ENCODE data around the gene LRRC49.

The LRRC49 gene

DNA sequence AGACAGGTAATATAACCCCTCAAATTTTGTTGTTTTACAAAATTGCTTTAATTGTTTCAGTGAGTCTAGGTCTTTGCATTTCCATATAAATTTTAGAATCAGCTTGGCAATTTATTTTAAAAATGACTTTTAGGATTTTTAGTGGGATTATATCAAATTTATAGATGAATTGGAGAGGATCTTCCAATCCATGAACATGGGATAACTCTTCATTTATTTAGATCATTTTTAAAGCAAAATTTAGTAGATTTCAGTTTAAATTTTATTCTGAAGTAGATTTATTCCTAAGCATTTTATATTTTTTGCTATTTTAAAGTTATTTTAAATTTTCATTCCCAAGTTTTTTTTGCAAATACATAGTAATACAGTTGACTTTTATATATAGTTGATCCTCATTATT lies 164.5 kb downstream of the LRRC49 start:
- TF ChIP-seq, protein P1, sequence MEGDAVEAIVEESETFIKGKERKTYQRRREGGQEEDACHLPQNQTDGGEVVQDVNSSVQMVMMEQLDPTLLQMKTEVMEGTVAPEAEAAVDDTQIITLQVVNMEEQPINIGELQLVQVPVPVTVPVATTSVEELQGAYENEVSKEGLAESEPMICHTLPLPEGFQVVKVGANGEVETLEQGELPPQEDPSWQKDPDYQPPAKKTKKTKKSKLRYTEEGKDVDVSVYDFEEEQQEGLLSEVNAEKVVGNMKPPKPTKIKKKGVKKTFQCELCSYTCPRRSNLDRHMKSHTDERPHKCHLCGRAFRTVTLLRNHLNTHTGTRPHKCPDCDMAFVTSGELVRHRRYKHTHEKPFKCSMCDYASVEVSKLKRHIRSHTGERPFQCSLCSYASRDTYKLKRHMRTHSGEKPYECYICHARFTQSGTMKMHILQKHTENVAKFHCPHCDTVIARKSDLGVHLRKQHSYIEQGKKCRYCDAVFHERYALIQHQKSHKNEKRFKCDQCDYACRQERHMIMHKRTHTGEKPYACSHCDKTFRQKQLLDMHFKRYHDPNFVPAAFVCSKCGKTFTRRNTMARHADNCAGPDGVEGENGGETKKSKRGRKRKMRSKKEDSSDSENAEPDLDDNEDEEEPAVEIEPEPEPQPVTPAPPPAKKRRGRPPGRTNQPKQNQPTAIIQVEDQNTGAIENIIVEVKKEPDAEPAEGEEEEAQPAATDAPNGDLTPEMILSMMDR (IDR thresholded peaks at IDR 0.05; ENCODE audit: borderline replicate concordance, insufficient read depth, low read depth, low read length) = no peak
- H3K4me3 ChIP-seq (ENCODE audit: low read depth, low read length) = no peak overlapping the region

DNA sequence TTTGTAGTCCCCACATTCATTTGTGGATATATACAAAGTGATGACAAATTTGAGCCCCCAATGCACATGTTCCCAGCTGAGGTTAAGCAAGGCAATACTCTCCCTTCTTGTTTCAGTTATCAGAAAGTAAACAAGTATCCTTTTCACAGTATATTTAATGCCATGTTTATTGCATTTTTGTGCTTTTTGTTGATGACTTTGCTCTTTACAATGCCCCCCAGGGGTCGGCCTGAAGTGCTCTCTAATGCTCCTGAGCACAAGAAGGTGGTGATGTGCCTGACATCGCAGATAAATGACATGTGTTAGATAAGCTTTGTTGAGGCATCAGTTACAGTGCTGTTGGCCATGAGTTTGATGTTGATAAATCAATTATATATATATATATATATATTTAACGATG lies 165.0 kb downstream of the LRRC49 start:
- no peak overlapping the region for H3K4me3 ChIP-seq (ENCODE audit: low read depth, low read length)
- TF ChIP-seq, protein P1 (IDR thresholded peaks at IDR 0.05; ENCODE audit: borderline replicate concordance, insufficient read depth, low read depth, low read length) = no peak

DNA sequence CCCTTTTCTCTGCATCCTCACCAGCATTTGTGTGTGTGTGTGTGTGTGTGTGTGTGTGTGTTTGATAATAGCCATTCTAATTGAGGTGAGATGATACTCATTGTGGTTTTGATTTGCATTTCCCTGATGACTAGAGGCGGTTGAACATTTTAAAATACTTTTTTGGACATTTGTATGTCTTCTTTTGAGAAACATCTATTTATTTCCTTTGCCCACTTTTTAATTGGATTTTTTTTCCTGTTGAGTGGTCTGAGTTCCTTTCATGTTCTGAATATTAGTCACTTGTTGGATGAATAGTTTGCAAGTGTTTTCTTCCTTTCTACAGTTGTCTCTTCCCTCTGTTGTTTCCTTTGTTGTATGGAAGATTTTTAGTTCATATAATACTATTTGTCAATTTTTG lies 168.4 kb downstream of the LRRC49 start:
- no peak overlapping the region for H3K4me3 ChIP-seq (ENCODE audit: low read depth, low read length)
- TF ChIP-seq, protein P1 (IDR thresholded peaks at IDR 0.05; ENCODE audit: borderline replicate concordance, insufficient read depth, low read depth, low read length) = no peak

DNA sequence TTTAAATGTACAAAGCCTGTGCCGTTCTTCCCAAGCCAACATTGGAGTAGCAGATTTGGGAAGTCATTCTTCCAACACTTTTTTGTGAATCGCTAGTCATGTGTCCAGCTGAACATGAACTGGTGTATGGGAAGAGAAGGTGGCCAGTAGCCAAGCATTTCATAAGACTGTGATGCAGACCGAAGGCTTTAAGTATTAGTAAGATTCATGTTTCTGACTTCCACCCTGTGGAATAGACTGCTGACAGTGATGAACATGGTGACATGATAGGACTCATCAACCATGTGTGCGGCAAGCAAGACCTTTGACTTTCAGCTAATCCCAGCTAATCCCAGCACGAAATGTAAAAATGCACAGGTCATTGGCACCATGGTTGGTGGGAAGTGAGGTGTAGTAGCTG lies 174.4 kb downstream of the LRRC49 start:
- TF ChIP-seq, protein P1 (IDR thresholded peaks at IDR 0.05; ENCODE audit: borderline replicate concordance, insufficient read depth, low read depth, low read length) = no peak
- H3K4me3 ChIP-seq (ENCODE audit: low read depth, low read length) = no peak overlapping the region

DNA sequence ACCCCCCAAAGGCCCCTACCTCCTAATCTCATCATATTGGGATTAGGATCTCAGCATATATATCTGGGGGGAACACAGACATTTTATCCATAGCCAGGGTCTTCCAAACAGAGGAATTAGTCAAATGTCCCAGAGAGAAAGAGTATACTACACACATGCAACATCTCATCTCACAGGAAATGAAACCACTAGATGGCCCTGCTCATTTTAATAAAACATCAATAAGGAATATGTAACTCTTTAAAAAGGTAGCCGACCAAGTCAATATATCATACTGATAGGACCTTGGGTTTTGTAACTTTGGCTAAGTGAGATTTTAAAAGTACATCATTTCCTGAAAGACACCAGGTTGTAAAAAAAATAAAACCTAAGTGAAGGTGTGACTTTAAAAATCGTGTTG lies 177.1 kb downstream of the LRRC49 start:
- no peak overlapping the region for H3K4me3 ChIP-seq (ENCODE audit: low read depth, low read length)
- TF ChIP-seq, protein P1 (IDR thresholded peaks at IDR 0.05; ENCODE audit: borderline replicate concordance, insufficient read depth, low read depth, low read length) = no peak

DNA sequence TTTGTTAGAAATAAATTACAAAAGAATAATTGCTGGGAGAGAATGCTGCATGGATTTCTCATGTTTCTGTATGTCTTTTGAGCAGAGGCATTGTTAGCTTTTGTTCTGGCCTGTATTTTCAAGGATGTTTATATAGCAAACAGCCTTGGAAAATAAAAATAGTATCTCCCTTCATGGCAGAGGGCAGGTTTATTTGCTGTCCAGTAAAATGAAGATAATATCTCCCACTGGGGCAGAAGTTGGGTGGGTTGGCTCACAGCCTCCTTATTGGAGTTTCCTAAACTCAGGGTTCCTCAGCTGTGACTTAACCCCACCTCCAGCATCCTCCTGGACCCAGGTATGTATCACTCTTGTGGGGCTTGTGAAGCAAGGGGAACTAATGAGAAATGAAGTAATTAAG lies 178.9 kb downstream of the LRRC49 start:
- H3K4me3 ChIP-seq (ENCODE audit: low read depth, low read length) = no peak overlapping the region
- TF ChIP-seq, protein P1 (IDR thresholded peaks at IDR 0.05; ENCODE audit: borderline replicate concordance, insufficient read depth, low read depth, low read length) = no peak

DNA sequence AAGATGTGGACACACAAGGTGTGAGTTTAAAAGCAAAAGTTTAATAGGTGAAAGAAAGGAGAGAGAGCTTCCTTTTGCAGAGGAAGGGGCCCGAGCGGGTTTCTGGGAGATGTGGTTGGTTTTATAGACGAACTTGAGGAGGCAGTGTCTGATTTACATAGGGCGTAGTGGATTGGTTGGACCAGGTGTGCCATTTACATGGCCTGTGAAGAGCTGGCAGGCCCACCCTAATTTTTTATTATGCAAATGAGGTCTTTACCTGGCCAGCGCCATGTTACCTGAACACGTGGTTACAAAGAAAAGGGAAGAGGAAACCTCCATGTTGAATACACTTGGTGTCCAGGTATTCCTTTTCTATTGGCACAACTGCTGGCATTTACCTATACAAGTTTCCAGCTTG lies 179.8 kb downstream of the LRRC49 start:
- no peak overlapping the region for H3K4me3 ChIP-seq (ENCODE audit: low read depth, low read length)
- TF ChIP-seq, protein P1 (IDR thresholded peaks at IDR 0.05; ENCODE audit: borderline replicate concordance, insufficient read depth, low read depth, low read length) = no peak

Measured in GM12875 (cell line).